Activated CD4-positive, alpha-beta T cell treated with anti-CD3 and anti-CD28 coated beads for 1 hour (primary cell): Measurements from ENCODE around the gene HTRA2.
A peak's percentile ranks its signal among the peaks of the same experiment; 100 is the strongest.
"Not testable (repeated sequence)": the region's sequence is repeated elsewhere in the genome, so short reads cannot be mapped to it uniquely, and the experiment has no call there.

Source experiments
- DNase-seq: peaks from one replicate; pipeline ENCODE4 v3.0.0-alpha.2; 2020

HTRA2 gene

DNA sequence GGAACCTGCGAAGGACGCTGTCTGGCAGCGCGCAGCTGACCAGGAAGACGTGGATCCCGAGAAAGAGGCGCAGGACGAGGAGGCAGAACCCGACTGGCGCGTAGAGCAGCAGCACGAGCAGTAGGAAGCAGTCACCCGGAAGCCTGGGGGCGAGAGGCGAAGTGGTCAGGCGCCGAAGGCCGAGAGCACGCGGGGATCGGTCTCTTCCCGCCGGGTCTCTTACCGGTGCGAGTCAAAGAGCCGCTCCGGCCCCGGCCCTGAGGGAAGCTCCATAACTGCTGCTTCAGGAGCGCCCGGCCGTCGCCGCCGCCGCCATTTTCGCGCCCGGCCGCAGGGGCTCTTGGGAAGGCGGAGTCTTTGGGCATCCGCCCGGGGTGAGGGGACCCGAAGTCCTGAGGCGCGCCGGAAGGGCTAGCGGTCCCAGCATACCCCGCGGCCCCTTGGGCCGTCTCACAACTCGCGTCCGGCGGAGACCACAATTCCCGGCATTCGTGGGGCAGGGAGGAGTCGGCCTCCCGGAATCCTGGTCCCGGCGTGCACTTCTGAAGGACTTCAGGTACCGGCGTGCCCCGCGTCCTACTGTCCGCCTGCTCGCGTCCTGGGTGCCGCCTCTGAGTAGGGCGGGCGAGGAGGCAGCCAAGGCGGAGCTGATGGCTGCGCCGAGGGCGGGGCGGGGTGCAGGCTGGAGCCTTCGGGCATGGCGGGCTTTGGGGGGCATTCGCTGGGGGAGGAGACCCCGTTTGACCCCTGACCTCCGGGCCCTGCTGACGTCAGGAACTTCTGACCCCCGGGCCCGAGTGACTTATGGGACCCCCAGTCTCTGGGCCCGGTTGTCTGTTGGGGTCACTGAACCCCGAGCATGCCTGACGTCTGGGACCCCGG is at the start of gene HTRA2, which contains the start of gene AUP1:
Gene HTRA2, plus strand, starts transcription at position 577 of the 882 bp plus-strand sequence. Its CDS starts 74 bp downstream, at position 651.
Gene AUP1, minus strand, starts transcription at position 350 of the 882 bp plus-strand sequence. Its CDS starts 77 bp downstream, at position 273.
- peak; percentile 77 for DNase-seq

DNA sequence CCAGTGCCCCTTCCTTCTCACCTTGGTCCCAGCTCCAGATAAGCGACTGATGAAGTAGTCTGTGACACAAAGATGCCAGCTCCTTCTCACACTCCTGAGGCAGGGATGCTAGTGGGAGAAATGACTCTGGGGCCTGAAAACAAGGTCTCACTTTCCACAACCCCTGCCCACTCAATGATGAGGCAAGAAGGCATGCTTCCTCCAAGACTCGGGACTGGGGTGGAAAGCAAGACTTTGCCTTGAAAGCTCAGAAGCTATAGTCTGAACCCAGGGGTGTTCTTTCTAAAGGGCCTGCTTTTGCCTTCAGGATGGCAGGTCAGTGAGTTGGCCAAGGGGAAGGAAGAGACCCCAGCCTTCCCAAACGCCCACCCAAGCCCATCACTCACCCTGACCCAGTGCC is 48.3 kb upstream of the HTRA2 start:
- no peak for DNase-seq

DNA sequence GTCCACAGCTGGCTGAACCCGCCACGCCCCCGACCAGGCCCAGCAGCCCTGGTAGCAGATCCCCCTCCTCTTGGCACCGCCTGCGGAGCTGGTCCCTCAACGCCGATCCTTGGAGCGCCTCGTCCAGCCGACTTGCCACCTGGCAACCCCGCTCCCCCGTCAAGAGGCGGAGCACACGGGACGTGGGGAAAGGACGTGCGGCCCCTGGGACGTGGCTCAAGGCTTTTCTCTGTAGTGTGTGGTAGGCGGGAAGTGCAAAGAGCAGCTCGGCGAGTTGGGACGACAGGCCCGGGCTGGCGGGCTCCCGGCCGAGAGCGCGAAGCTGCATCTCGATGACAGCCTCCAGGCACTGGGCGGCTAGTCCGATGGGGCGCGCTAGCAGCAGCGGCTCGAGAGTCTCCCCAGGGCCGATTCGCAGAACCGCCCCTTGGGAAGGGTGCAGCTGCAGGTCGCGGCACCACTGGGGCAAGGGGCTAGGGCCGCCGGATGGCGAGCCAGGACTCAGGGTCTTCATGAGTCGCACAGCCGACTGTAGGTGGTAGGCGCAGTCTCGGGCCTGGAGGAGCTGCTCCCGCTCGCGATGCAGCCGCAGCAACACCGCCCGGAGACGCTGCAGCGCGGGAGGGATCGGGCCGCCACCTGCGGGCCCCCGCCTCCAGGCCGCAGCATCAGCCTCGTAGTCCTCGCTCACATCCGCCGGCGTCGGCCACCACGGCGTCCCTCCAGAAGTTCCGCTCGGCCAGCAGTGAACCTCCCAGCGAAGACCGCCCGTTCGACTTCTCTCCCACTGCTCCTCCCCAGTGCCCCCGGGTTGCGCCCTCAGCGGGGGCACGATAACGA is 47.6 kb upstream of the HTRA2 start:
- no peak for DNase-seq

DNA sequence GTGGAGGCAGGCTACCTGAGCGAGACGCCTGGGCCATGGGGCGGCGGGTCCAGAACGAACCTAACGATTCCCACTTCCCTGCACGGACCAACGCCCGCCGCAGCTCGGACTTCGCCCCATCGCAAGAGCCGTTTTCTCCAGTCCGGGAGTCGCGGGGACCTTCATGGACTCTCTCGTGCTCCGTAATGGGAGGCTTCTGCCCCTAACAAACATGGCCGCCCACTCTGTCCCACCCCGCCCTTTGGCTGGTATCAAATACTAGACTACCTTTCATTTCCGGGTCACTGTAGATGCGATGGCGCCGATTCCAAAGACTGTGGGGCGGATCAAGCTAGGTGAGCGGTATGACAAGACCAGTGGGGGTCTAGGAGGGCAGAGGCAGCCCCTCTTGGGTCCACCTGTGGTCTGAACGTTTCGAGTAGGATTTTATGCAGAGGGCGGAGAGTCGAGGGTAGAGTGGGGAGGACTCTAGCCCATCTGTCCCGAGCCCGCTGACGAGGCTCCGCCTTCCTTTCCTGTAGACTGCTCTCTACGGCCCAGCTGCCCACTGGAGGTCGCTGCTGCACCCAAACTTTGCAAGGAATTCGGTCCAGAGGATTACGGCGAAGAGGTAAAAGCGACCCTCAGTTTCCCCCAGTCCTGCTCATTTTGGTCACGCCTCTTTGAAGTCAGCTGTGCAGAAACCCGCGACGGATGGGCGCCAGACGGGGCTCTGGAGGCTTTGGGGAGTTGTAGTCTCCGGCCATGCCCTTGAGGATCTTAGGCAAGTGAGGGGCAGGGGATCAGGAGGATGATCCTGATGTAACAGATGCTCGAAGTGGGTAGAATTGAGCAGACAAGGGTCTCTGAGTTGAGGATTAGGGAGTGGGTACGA is 46.7 kb upstream of the HTRA2 start, which contains the start of the genes CCDC142 and TTC31:
Gene CCDC142, minus strand, starts transcription at position 198 of the 874 bp plus-strand sequence. Its CDS starts 161 bp downstream, at position 37.
Gene TTC31, plus strand, starts transcription at position 281 of the 874 bp plus-strand sequence. Its CDS starts 15 bp downstream, at position 296.
- peak; percentile 88 for DNase-seq

DNA sequence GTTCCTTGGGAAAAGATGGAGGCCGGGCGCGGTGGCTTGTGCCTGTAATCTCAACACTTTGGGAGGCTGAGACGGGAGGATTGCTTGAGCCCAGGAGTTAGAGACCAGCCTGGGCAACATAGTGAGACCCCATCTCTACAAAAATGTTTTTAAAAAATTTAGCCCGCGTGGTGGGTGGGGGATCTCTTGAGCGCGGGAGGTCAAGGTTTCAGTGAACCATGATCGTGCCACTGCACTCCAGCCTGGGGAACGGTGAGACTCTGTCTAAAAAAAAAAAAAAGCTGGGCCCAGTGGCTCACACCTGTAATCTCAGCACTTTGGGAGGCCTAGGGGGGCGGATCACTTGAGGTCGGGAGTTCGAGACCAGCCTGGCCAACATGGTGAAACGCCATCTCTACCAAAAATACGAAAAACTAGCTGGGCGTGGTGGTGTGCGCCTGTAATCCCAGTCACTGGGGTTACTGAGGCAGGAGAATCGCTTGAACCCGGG is 46.0 kb upstream of the HTRA2 start:
- DNase-seq, result not testable (repeated sequence)

DNA sequence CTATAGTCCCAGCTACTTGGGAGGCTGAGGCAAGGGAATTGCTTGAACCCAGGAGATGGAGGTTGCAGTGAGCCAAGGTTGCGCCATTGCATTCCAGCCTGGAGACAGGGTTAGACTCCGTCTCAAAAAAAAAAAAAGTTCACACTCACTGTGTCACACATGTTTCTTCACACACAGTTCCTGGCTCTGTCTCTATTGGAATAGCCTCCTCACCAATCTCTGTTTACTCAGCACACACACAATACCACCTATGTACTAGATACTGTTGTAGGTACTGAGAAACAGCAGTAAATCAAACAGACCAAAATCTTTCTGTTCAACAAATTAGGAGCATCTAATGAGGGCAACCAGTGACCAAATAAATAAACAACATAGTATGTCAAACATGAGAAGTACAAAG is 43.6 kb upstream of the HTRA2 start:
- DNase-seq, result no peak

DNA sequence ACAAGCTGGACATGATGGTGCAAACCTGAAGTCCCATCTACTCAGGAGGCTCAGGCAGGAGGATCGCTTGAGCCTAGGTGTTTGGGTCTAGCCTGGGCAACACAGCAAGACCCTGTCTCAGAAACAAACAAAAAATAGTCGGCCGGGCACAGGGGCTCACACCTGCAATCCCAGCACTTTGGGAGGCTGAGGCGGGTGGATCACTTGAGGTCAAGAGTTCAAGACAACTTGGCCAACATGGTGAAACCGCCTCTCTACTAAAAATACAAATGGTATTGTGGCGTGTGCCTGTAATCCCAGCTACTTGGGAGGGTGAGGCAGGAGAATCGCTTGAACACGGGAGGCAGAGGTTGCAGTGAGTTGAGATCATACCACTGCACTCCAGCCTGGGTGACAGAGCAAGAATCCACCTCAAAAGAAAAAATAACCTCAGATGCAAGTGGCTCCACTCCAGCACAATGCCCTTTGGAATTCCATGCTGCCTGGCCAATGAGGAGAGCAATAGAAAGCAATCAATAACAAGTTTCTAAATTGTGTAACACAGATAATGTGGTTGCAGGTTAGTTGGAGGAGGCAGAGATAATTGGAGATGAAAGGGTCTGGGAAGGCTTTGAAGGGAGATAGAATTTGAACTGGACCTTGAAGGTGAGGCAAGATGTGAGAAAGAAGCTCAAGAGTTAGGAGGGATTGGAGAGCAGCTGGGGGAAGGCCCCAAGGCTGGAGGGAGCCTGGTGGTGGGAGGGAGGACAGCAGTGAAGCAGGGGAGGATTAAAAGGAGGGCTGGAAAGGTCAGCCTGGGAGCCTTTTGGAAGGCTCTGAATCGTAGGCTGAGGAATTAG is 40.9 kb upstream of the HTRA2 start:
- DNase-seq, result no peak

DNA sequence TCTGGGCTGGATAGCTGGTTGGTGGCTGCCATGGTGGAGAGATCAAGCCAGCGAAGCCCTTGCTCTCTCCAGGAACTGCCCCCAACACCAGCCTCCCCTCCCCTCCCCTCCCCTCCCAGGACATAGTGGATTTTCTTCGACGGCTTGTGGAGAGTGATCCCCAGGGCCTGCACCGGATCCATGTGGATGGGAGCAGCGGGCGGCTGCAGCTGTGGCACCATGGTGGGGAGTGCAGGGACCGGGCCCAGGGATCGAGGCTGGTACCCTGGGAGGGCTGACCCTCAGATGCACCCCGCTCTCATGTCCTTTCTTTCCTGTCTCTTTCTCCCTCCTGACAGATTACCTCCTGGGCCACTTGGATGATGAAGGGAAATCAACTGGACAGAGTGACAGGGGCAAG is 39.8 kb upstream of the HTRA2 start:
- DNase-seq, result no peak

DNA sequence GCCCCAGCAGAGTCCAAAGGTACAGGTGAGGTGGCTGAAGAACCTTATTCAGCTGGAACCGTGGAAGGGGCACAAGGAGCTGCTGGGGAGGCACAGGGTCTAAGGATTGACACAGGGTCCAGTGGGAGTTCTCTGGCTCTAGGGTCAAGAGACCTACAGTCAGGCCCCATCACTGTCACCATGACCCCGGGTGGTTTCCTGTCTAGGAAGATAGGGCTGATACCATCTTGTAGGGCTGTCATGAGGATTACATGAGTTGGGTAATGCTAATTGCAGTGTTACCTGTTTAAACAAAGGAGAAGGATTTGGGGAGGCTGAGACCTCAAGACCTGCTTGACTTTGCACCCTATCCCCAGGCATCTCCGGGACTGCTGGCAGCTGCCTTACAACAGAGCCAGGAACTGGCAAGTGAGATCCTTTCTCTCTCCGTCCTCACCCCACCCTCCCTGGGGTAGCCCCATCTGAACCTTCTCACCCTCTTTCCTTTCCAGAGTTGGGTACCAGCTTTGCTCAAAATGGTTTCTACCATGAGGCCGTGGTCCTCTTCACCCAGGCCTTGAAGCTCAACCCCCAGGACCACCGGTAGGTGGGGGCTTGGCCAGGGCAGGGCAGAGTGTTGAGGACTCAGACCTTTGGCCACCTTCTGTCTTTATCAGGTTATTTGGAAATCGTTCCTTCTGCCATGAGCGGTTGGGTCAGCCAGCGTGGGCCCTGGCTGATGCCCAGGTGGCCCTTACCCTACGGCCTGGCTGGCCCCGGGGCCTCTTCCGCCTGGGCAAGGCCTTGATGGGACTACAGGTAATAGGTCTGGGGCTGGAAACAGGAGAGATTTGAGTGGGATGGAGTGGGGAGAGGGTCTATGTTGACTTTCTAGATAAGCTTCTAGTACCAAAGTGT is 37.8 kb upstream of the HTRA2 start:
- DNase-seq, result no peak

DNA sequence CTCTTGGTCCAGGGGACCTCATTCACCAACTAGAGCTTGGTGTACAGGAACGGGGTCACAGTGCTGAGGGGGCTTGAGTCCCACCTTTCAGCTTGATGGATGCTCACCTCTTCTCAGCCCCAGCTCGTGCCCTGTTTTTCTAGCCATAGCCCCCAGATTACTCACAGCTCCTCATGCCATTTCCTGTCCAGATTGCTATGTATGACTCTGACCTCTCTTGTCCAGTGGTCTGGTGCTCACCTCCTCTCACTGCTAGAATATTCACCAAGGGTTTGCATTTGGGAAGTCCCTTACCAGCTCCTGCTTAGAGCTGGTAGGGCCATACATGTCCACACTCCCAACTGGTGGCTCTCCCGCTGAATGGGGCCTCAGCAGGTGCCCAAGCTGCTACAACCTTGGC is 36.2 kb upstream of the HTRA2 start:
- no peak for DNase-seq

DNA sequence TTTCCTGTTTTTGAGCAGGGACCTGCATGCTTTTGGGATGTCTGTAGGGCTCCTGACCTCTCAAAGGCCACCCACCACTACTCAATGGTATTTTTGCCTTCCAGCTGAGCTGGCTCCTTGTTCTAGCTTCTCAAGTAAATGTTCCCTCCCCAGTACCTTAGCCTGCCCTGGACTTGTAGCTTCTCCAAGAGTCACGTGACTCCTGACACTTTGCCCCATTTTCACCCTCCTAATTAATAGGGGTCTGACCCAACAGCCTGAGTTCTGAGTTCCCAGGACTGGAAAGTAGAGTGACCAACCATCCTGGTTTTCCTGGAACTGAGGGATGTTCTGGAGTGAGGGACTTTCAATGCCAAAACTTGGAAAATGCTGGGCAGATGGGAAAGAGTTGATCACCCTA is 34.3 kb upstream of the HTRA2 start:
- no peak for DNase-seq

DNA sequence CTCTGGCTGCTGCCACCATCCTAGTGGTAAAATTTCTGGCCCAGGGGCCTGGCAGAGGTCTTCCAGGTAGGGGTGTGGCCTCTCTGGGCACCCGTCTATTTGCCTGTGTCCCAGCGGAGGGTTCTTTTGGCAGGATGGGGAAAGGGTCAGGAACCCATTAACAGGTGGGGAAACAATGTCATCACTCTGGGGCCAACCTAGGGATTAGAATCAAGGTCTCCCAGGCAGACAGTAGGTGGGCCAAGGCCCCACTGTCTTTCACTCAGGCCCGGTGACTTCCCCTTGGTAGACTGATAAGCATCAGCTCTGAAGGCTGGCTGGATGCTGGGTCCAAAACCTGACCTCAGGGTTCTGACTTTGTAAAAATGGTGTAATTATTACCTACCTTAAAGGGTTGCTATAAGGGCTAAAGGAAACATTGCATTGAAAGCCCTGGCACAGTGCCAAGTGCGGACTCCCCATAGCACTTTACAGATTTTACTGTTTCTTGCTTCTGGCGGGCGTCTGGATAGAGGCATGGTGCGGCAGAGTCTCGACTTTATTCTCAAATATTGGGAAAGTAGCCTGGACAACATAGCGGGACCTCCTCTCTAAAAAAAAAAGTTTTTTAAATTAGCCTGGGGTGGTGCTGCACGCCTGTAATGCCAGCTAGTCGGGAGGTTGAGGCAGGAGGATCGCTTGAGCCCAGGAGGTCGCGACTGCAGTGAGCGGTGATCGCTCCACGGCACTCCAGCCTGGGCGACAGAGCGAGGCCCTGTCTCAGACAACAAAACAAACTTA is 32.5 kb upstream of the HTRA2 start:
- no peak for DNase-seq

DNA sequence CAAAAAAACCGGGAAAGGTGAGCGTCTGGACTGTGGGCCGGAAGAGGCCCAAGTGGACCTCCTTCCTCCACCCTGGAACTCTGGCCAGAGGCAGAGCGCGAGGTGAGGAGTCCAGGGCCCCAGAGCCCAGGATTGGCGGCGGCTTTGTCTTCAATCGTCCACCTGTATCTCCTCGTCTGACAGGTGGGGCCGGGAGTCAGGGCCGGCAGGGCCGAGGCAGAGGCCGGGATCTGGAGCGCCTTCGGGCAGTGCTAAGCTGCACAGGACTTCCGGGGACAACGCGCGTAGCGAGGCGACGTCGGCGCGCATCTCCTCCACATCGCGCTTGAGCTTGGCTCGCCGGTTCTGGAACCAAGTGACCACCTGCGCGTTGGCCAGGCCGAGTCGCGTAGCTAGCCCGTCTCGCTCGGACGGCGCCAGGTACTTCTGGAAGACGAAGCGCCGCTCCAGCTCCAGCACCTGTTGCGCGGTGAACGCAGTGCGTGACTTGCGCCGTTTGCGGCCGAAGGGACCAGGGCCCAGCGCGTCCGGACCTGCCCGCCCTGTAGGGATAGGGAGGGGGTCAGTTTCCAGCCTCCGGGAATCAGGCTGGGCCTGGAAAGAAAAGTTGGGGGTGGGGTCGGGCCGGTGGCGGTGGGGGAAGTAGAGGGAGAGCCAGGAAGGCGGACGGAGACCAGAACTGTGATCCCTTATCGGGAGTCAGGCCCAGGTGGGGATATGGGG is 31.8 kb upstream of the HTRA2 start:
- DNase-seq, result no peak

DNA sequence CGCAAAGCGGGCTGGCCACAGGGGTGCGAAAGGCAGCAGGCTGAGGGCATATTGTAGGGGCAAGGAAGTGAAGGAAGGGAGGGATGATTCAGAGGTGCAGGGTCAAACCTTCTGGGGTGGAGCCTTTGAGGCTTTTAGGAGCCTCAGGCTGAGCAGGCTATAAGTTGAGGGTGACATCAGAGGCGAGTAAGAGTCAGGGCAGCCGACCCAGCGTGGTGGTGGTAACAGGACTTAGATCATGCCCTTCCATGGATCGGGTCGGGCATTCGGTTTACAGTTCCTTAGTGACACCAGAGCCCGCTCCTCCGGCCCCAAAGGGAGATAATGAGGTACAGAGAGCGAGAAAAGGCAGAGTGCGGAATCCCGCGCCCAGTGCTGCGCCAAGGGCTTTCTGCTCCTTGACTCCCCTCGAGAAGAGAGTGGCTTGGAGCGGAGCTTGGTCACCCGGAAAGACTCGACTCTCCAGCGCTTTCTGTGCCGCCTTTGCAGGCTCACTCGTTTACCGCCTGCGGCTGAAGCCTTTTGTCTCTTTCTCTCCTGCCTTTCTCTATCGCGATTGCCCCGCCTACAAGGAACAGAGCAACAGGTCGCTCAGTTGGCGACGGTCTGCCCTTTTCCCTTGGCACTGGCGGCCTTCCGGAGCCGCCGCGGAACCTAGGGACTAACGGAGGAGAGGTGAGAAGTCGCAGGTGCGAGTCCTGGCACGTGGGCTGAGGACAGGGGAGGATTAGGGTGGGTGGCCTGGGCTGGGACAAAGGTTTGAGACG is 31.1 kb upstream of the HTRA2 start:
- no peak for DNase-seq

DNA sequence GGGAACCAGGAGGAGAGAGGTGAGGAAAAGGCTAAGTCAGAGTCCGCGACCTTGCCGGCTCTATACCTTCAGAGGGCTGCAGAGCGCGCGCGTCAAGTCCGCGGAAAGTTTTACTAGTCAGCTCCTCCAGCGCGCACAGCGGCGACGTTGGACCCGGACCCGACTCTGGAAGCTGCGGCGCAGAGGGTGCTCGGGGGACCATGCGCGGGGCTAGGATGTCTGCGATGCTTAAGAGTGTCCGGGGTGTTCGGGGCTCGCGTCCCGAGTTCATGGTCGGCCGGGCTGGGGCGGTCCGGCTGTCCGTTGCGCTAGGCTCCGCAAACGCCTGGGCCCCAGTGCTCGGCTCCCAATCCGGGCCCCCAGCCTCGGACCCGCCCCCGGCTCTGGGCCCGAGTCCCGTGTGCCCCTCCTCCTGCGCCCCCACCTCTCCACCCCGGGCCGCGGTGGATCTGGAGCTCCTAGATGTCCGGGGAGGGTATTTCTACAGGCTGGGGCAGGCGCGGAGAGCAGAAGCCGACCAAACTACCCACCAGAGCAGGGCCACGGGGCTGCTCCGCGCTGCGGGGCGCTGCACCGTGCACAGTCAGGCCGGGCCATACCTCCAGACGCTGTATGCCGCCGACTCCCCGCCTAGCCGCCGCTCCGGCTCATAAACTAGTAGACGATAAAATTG is 30.3 kb upstream of the HTRA2 start, which contains the start of gene LBX2:
Gene LBX2, minus strand, starts transcription at position 337 of the 673 bp plus-strand sequence. Its CDS starts 66 bp downstream, at position 271.
- peak; percentile 30 for DNase-seq

DNA sequence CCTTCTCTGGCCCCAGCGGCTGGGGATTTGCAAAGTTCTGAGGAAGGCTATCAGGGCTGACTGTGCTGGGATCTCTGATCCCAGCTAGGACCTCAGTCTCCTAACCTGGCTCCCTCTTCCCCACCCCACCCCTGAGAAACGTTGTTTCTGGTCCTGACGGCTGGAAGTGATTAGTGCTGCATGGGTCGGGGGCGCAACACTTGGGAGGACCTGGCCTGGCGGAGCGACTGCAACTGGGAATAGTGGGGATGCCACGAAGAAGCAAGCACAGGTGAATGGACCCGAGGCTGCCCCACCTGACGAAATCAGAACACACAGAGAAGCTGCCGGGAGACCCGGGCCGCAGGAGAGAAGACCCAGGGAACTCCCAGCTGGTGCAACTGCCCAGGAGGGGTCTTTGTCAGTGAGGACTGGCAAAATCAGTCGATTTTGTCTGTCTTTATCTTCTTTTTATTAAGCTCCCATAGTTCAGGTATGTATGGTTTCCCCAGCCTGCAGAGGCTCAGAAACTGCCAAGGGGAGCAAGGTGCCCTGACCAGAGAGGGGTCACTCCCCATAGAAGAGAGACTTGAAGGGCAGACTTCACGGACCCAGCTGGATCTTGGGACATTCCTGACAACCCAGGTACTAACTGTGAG is 29.7 kb upstream of the HTRA2 start:
- no peak for DNase-seq

DNA sequence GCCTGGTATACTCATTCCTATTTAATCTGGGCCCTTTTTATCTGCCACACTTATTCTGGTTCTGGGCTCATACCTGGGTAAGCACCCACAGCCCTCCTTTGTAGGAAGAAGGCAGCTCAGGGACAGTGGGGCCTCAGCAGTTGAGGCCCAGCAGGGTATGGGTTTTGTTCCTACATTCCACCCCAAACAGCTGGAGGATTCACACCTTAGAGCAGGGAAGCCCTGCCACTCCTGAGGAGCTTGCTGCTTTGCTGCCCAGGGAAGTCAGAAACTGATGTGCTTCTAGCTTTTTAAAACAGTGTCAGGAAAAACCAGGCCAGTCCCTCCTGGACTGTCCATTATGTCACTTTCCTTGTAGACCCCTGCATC is 29.2 kb upstream of the HTRA2 start:
- no peak for DNase-seq
